Thyroid gland (tissue), 4 donors: ENCODE measurements around the gene SLC17A2. TPM values are rescaled to one million over a fixed set of nuclear protein-coding genes. Genes with fewer than 3 reads are reported as not detected.
A peak's percentile ranks its signal among the peaks of the same experiment; 100 is the strongest.

Experiments used
- DNase-seq, 2 donors: peaks; one replicate each; pipeline ENCODE4 v3.0.0-alpha.2; 2019
- H3K27ac ChIP-seq, 3 donors: fragments of 200-600 bp; sonication (generic); 1 replicate in 2 of 3; 2 replicates in 1 of 3; pipeline ENCODE4 v1.5.1; 2016 to 2019; ENCODE audit warnings: mild to moderate bottlenecking in 1 of 3, moderate library complexity in 1 of 3
- H3K27me3 ChIP-seq: fragments of 200-600 bp; sonication (generic); one replicate; pipeline ENCODE4 v1.5.1; 2019
- H3K36me3 ChIP-seq, 2 donors: fragments of 200-600 bp; sonication (generic); one replicate each; pipeline ENCODE4 v1.5.1; 2016 to 2019
- H3K4me1 ChIP-seq, 2 donors: fragments of 200-600 bp; sonication (generic); one replicate each; pipeline ENCODE4 v1.5.1; 2017 to 2019
- H3K4me3 ChIP-seq, 3 donors: fragments of 200-600 bp; sonication (generic); replicated peaks in 1 of 3; 1 replicate in 2 of 3; 2 replicates in 1 of 3; pipeline ENCODE4 v1.5.1; 2016; ENCODE audit warnings: mild to moderate bottlenecking in 1 of 3
- H3K9me3 ChIP-seq: fragments of 200-600 bp; sonication (generic); one replicate; pipeline ENCODE4 v1.5.1; 2017
- POLR2A ChIP-seq, 2 donors: fragments of 450-650 bp; IDR thresholded peaks; one replicate each; pipeline ENCODE4 v1.6.1; 2017; ENCODE audit warnings: antibody characterized with exemption in 2 of 2, mild to moderate bottlenecking in 2 of 2, moderate library complexity in 1 of 2
- WGBS, 2 donors: methylation state at CpG; one replicate each; pipeline ENCODE4 v1.1.5; 2017; 5-methylcytosine and 5-hydroxymethylcytosine counted together
- intact Hi-C: fragments of 100-400 bp; cut with DNase I; formaldehyde crosslinking; loops from one replicate; pipeline ENCODE4 v1.15.1; 2023
- total RNA-seq, 4 donors: library from RNA; depleted of rRNA; stranded (reverse); fragments of >200 nt; gene quantifications; one replicate each; pipeline ENCODE4 v1.2.3, GENCODE V29; 2016
- TF ChIP-seq, protein P1 (sequence below), 6 experiments: fragments of 200-600 bp in 3 of 6; fragments of 450-650 bp in 3 of 6; sonication (generic) in 3 of 6; IDR thresholded peaks; one replicate each; pipeline ENCODE4 v1.5.1; 2016 to 2019; ENCODE audit warnings: antibody characterized with exemption in 6 of 6, mild to moderate bottlenecking in 2 of 6, inconsistent platforms in 1 of 6, moderate library complexity in 1 of 6

SLC17A2 gene
- total RNA-seq, 4 donors from 2014 or later = not detected

DNA sequence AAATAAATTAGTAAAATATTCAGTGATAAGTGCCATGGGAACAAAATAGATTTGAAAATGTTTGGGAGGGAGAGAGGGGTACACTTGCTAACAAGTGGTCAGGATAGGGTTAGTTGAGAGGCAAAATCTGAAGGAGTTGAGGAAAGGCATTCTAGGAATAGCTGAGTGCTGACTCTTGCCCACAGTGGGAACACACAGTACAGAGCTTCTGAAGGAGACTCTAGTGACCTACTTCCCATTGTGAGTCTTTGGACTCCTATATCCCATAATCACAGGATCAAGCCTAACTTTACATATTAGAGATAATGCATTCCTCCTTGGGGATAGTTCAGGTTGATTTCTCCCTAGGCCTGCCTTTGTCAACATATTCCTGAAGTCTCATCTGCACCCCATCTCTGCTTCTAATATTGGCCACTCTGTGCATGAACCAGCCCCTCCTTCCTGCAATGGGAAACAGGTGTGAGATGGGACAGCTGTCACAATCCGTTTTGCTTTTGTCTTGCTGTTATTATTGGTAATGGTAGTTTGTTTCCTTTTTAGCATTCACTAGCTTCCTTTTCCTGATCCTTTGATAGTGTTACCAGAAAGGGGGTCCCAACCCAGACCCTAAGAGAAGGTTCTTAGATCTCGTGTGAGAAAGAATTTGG is 29.5 kb upstream of the SLC17A2 start:
- TF ChIP-seq, protein P1, sequence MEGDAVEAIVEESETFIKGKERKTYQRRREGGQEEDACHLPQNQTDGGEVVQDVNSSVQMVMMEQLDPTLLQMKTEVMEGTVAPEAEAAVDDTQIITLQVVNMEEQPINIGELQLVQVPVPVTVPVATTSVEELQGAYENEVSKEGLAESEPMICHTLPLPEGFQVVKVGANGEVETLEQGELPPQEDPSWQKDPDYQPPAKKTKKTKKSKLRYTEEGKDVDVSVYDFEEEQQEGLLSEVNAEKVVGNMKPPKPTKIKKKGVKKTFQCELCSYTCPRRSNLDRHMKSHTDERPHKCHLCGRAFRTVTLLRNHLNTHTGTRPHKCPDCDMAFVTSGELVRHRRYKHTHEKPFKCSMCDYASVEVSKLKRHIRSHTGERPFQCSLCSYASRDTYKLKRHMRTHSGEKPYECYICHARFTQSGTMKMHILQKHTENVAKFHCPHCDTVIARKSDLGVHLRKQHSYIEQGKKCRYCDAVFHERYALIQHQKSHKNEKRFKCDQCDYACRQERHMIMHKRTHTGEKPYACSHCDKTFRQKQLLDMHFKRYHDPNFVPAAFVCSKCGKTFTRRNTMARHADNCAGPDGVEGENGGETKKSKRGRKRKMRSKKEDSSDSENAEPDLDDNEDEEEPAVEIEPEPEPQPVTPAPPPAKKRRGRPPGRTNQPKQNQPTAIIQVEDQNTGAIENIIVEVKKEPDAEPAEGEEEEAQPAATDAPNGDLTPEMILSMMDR (IDR thresholded peaks at IDR 0.05) = no peak
- no peak for TF ChIP-seq POLR2A (IDR thresholded peaks at IDR 0.05)
- 68 to 84% methylated on average over 2 of the region's 2 CpGs for whole genome bisulfite sequencing, 2 donors
- intact Hi-C loops = no loop called here

DNA sequence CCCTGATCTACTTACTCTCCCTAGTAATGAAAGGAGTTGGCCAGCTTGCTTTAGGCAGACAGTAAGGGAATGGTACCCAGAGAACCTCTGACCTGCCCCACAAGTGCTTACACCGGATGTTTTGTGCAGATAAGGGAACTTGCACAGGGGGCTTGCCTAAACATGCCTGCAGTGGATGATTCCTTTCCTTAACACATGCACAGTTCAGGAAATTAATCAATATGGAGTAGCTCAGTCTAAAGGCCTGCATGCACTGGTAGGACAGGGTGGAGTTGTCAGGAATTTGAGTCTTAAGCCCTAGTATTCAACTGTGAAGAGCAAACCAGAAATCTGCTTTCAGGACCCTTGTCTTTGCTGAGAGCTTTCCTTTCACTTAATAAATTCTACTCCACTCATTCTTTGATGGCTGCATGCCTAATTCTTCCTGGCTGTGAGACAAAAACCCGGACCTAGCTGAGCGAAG is 28.2 kb upstream of the SLC17A2 start:
- H3K4me3 ChIP-seq = no peak overlapping the region

More for the DNA sequence above, 29.5 kb upstream of the SLC17A2 start:
- Histone ChIP-seq H3K9me3 (no peaks in the 10 kb centered on the region), H3K27ac (no peak overlapping the region), H3K4me3 (no peak overlapping the region), H3K27me3 (no peaks in the 10 kb centered on the region), H3K36me3 (no peaks in the 10 kb centered on the region), H3K4me1 (peaks cover 13 to 20% of the 10 kb centered on the region in 2 donors)
- no peak for DNase-seq

GRCh38 chr6:25956226-25956625 is 25.7 kb upstream of the SLC17A2 start:
- Histone ChIP-seq H3K27ac (no peak overlapping the region), H3K4me1 (no peaks in the 10 kb centered on the region), H3K36me3 (no peaks in the 10 kb centered on the region), H3K9me3 (no peaks in the 10 kb centered on the region), H3K27me3 (no peaks in the 10 kb centered on the region), H3K4me3 (no peak overlapping the region)
- WGBS, 2 donors = 32 to 40% methylated on average over 3 of the region's 3 CpGs
- DNase-seq = peak; percentile 30 to 42
- TF ChIP-seq, protein P1 (IDR thresholded peaks at IDR 0.05) = no peak
- TF ChIP-seq POLR2A (IDR thresholded peaks at IDR 0.05) = no peak
- intact Hi-C loops = no loop called here

More for the DNA sequence above, 28.2 kb upstream of the SLC17A2 start:
- intact Hi-C loops = no loop called here
- H3K27me3 ChIP-seq = no peaks in the 10 kb centered on the region
- DNase-seq = no peak
- H3K4me1 ChIP-seq = peaks cover 6 to 7% of the 10 kb centered on the region in 2 donors
- no peaks in the 10 kb centered on the region for H3K36me3 ChIP-seq
- H3K9me3 ChIP-seq = no peaks in the 10 kb centered on the region
- TF ChIP-seq POLR2A (IDR thresholded peaks at IDR 0.05) = no peak
- TF ChIP-seq, protein P1 (IDR thresholded peaks at IDR 0.05) = no peak
- no peak overlapping the region for H3K27ac ChIP-seq
- 76 to 91% methylated on average over 3 of the region's 3 CpGs for WGBS, 2 donors

DNA sequence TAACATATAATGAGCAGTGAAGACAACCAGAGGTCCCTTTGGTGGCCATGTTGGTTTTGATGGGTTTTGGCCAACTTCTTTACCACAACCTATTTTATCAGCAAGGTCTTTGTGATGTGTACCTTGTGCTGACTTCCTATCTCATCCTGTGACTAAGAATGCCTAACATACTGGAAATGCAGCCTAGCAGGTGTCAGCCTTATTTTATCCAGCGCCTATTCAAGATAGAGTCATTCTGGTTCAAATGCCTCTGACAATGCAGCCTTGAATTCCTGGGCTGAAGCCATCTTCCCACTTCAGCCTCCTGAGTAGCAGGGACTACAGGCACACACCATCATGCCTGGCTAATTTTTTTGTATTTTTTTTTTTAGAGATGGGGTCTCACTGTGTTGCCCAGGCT is 24.3 kb upstream of the SLC17A2 start:
- intact Hi-C loops = no loop called here
- Histone ChIP-seq H3K9me3 (no peaks in the 10 kb centered on the region), H3K4me3 (no peak overlapping the region), H3K27me3 (no peaks in the 10 kb centered on the region), H3K27ac (no peak overlapping the region), H3K4me1 (no peaks in the 10 kb centered on the region), H3K36me3 (no peaks in the 10 kb centered on the region)
- 0 to 75% methylated on average over 1 of the region's 1 CpG for WGBS, 2 donors
- DNase-seq = no peak
- TF ChIP-seq POLR2A (IDR thresholded peaks at IDR 0.05) = no peak
- TF ChIP-seq, protein P1 (IDR thresholded peaks at IDR 0.05) = no peak

DNA sequence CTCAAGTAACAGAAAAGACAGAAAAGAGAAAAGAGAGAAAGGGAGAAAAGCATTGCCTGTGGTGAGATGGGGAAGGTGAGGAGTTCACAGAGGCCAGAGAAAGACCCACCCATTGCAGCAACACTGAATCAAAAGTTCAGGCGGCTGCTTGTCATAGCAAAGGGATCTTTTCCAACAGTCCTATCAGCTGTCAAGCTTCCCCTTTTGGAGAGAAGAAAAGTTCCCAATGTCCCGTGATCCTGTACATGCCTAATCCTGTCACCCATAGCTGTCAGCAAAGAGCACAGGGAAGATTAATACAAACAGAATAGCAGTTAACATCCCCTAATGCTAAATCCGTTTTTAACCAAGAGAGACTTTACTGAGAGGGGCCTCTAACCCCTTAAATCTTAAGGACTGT is 23.2 kb upstream of the SLC17A2 start:
- 66 to 95% methylated on average over 3 of the region's 3 CpGs for WGBS, 2 donors
- Histone ChIP-seq H3K9me3 (no peaks in the 10 kb centered on the region), H3K36me3 (no peaks in the 10 kb centered on the region), H3K27ac (no peak overlapping the region), H3K4me1 (no peaks in the 10 kb centered on the region), H3K4me3 (no peak overlapping the region), H3K27me3 (no peaks in the 10 kb centered on the region)
- no peak for DNase-seq
- intact Hi-C loops = no loop called here
- TF ChIP-seq, protein P1 (IDR thresholded peaks at IDR 0.05) = no peak
- no peak for TF ChIP-seq POLR2A (IDR thresholded peaks at IDR 0.05)
